Amniotic stem cell (primary cell): ENCODE data around the gene DOCK4.

Source experiments
- DNase-seq: peaks from one replicate; lab custom pipeline; 2025; lab: John Stamatoyannopoulos, UW

The DOCK4 gene

GRCh38 chr7:111803015-111803758 is 403.0 kb downstream of the DOCK4 start:
- DNase-seq: peak; percentile 16

GRCh38 chr7:111802194-111802772 is 403.9 kb downstream of the DOCK4 start:
- no peak for DNase-seq

- no peak for DNase-seq
Observed at GRCh38 chr7:111801277-111801676, 404.9 kb downstream of the DOCK4 start.

- DNase-seq: no peak
Observed at GRCh38 chr7:111796671-111797070, 409.5 kb downstream of the DOCK4 start.

GRCh38 chr7:111789870-111790269 is 416.3 kb downstream of the DOCK4 start:
- no peak for DNase-seq

- no peak for DNase-seq
Observed at GRCh38 chr7:111789048-111789320, 417.2 kb downstream of the DOCK4 start.

- DNase-seq: no peak
Observed at GRCh38 chr7:111788286-111789047, 417.7 kb downstream of the DOCK4 start.

GRCh38 chr7:111787741-111788140 is 418.5 kb downstream of the DOCK4 start:
- no peak for DNase-seq

- no peak for DNase-seq
Observed at GRCh38 chr7:111787099-111787498, 419.1 kb downstream of the DOCK4 start.

- no peak for DNase-seq
Observed at GRCh38 chr7:111785076-111785475, 421.1 kb downstream of the DOCK4 start.

- no peak for DNase-seq
Observed at GRCh38 chr7:111784296-111784695, 421.9 kb downstream of the DOCK4 start.

- no peak for DNase-seq
Observed at GRCh38 chr7:111783854-111784253, 422.3 kb downstream of the DOCK4 start.

GRCh38 chr7:111780527-111780926 is 425.7 kb downstream of the DOCK4 start:
- no peak for DNase-seq

- DNase-seq: no peak
Observed at GRCh38 chr7:111775206-111775605, 431.0 kb downstream of the DOCK4 start.

- DNase-seq: no peak
Observed at GRCh38 chr7:111772716-111773115, 433.5 kb downstream of the DOCK4 start.

- DNase-seq: no peak
Observed at GRCh38 chr7:111771638-111772037, 434.6 kb downstream of the DOCK4 start.

- DNase-seq: no peak
Observed at GRCh38 chr7:111770116-111770515, 436.1 kb downstream of the DOCK4 start.

GRCh38 chr7:111765751-111766643 is 440.2 kb downstream of the DOCK4 start:
- DNase-seq: no peak

GRCh38 chr7:111763221-111763801 is 442.9 kb downstream of the DOCK4 start:
- peak; percentile 32 for DNase-seq

- no peak for DNase-seq
Observed at GRCh38 chr7:111762799-111763198, 443.4 kb downstream of the DOCK4 start.

- no peak for DNase-seq
Observed at GRCh38 chr7:111762211-111762610, 444.0 kb downstream of the DOCK4 start.

- DNase-seq: no peak
Observed at GRCh38 chr7:111760043-111760442, 446.2 kb downstream of the DOCK4 start.
